ENCODE data around the gene DRC7. TPM values are rescaled to one million over a fixed set of nuclear protein-coding genes. Genes with fewer than 3 reads are reported as not detected.

Gene DRC7
- total RNA-seq, 1 donor from 2014 or later, result not detected

GRCh38 chr16:57692636-57693035 lies 2.0 kb upstream of the DRC7 start:
- DNase-seq (ENCODE audit: extremely low read depth, low read depth, low spot score), result no peak

GRCh38 chr16:57693550-57693949 lies 1.1 kb upstream of the DRC7 start:
- DNase-seq (ENCODE audit: extremely low read depth, low read depth, low spot score), result no peak

- no peak for DNase-seq (ENCODE audit: extremely low read depth, low read depth, low spot score)
These were observed 328 bp upstream of the DRC7 start for GRCh38 chr16:57694231-57694724.

DNA sequence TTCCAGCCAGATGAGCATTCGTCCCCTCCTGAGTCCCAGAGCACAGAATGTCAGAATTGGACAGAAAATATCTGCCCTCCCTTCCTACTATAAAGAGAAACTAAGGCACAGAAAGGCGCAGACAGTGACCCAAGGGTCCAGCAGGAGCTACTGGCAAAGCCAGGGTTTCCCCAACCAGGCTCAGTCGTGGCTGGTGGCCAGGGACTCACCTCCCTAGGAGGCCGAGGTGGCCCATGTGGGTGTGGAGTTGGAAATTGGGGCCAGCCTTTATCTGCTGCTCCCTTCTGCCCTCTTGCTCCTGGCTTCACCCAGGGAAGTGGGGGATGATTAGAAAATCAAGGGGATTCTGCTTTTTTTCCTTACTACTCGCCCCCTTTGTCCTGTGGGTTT lies 1.1 kb downstream of the DRC7 start:
- no peak for DNase-seq (ENCODE audit: extremely low read depth, low read depth, low spot score)

DNA sequence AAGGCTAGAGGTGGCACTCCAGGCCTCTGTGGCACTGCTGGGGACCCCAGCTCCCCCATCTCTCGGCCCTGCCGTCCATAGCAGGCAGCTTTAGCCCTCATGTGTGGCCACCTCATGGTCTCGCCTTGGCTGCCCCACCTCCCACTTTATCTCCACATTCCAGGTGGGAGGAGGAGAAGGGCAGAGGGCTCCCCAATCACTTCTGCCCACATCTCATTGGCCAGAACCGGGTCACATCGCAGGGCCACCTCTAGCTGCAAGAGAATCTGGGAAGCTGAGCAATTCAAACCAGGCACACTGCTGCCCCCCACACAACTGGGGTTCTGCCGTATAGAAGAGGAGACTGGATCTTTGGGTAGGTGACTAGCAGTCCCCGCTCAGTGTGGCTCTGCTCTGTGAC lies 1.6 kb downstream of the DRC7 start:
- DNase-seq (ENCODE audit: extremely low read depth, low read depth, low spot score), result no peak

GRCh38 chr16:57697896-57698537 lies 3.4 kb downstream of the DRC7 start:
- no peak for DNase-seq (ENCODE audit: extremely low read depth, low read depth, low spot score)

DNA sequence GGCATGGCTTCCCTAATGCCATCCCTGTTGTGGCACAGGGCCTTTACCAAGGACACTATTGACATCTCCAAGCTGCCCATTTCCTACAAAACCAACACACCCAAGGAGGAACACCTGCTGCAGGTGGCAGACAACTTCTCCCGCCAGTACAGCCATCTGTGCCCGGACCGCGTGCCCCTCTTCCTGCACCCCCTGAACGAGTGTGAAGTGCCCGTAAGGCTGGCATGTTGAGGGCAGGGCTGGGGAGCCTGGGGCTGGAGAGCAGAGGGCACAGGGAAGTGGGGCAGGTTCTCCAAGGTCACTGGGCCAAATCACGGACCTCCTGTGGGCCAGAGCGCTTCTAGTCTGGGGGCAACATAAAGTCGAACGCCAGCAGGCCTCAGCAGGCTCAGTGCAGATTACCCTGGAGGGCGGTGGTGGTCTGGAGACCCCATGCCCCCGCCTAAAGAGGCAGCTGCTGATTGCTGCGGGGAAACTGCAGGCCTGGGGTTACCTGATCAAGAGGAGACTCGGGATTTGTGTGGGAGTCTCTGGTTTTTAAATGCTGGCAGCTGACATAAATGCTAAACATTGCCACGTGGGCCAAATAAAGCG lies 4.3 kb downstream of the DRC7 start:
- DNase-seq (ENCODE audit: extremely low read depth, low read depth, low spot score), result no peak

GRCh38 chr16:57699481-57699880 lies 4.9 kb downstream of the DRC7 start:
- DNase-seq (ENCODE audit: extremely low read depth, low read depth, low spot score), result no peak

GRCh38 chr16:57699899-57700298 lies 5.3 kb downstream of the DRC7 start:
- no peak for DNase-seq (ENCODE audit: extremely low read depth, low read depth, low spot score)

DNA sequence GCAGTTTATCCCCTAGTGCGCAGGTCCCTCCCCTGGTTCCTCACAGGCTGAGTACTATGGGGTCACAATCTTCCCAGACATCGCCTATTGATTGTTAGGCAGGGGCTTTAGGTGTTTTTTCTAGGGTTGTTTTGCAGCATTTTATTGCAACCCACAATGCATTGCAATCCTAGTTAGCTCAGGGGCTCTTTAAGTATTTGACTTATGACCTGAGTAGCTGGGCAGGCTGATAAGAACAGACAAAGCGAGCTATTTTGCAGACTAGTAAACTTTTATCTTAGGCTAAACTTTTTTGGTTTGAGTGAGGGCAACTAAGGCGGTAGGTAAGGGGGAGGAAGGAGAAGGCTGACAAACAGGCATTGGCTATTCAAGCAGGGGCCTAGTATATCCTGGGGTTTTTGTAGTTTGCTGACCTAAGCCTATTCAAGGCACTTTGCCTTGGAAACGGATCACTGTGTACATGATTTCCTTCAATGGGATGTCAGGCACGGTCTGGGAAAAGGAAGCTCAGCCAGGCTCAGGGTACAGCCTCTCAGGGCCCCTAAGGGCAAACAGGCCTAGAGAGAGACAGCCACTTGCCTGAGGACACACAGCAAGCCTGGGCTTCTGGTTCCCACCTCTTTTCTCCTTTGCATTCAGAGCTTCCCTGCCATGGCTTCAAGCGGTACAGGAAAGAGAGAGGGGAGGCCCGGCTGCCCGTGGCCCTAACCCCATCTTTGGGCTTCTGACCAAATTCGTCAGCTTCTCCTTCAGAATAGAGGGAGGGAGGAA lies 6.4 kb downstream of the DRC7 start:
- no peak for DNase-seq (ENCODE audit: extremely low read depth, low read depth, low spot score)

GRCh38 chr16:57701759-57702371 lies 7.3 kb downstream of the DRC7 start:
- no peak for DNase-seq (ENCODE audit: extremely low read depth, low read depth, low spot score)

GRCh38 chr16:57703416-57704010 lies 8.9 kb downstream of the DRC7 start:
- no peak for DNase-seq (ENCODE audit: extremely low read depth, low read depth, low spot score)

DNA sequence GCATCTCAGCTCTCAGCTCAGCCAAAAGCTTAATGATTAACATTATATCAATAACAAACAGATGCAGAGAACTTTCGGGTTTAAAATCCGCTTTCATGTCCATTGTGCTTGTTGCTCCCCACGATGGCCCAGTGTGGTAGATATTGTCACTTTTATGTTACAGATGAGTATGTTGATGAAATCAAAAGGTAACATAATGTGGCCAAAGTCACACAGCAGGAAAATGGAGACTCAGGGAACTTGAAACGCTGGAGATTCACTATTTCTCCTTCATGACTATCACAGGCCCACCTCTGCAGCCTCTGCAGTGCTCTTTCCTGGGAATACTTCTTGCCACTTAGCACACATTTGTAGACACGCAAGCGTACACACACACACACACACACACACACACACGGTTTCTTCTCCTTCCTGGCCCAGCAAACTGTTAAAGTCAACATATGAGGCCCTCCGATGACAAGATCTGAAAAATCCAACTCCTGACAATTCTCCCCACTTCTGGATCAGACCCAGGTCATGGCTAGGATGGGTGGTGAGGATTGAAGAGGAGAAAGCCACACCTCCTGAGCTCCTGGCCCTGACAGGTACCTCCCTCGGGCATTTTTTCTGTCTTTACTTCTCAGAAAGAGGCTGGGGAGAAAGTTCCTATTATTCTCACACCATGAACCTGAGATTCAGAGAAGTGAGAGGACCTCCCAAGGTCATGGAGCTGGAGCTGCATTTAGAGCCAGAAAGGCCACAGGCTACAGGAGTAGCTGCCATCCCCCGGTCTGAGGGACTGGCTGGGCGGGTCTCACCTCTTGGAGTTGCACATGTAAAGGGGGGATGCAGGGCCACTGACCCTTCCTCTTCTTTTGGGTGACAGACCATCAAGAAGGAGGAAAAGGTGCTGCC lies 9.7 kb downstream of the DRC7 start:
- DNase-seq (ENCODE audit: extremely low read depth, low read depth, low spot score), result no peak

DNA sequence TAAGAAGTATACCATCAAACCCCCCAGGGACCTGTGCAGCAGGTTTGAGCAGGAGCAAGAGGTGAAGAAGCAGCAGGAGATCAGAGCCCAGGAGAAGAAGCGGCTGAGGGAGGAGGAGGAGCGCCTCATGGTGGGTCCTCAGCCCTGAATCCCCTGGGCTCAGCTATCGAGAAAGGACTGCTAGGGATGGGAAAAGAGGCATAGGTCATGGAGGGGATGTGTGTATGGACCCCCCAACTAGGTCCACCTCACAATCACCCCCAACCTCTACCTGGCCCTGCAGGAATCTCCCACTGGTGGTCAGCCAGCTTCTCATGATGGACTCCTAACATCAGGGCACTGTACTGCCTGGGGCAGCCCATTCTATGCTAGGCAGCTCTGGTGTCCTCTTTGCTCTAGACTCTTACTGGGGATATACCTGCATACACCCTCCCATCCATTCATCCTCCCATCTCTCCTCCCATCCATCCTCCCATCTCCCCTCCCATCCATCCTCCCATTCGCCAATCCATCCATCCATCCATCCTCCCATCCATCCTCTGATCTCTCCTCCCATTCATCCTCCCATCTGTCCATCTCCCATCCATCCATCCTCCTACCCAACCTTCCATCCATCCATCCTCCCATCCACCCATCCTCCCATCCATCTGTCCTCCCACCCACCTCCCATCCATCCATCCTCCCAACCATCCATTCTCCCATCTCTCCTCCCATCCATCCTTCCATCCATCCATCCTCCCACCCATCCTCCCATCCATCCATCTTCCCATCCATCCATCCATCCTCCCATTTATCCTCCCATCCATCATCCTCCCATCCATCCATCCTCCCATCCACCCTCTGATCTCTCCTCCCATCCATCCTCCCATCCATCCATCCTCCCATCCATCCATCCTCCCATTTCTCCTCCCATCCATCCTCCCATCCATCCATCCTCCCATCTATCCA lies 10.6 kb downstream of the DRC7 start:
- no peak for DNase-seq (ENCODE audit: extremely low read depth, low read depth, low spot score)

GRCh38 chr16:57706717-57707116 lies 12.1 kb downstream of the DRC7 start:
- DNase-seq (ENCODE audit: extremely low read depth, low read depth, low spot score), result no peak

- no peak for DNase-seq (ENCODE audit: extremely low read depth, low read depth, low spot score)
These were observed 12.7 kb downstream of the DRC7 start for GRCh38 chr16:57707331-57707730.

GRCh38 chr16:57708168-57708567 lies 13.6 kb downstream of the DRC7 start:
- DNase-seq (ENCODE audit: extremely low read depth, low read depth, low spot score), result no peak

DNA sequence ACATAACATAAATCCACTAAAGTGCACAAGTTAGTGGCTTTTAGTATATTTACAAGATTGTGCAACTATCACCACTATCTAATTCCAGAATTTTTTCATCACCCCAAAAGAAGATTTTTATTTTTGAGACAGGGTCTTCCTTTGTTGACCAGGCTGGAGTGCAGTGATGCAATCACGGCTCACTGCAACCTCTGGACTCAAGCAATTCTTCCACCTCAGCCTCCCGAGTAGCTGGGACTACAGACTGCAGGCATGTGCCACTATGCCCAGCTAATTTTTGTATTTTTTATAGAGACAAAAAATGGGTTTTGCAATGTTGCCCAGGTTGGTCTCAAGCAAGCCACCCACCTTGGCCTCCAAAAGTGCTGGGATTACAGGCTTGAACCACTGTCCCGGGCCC lies 15.1 kb downstream of the DRC7 start:
- no peak for DNase-seq (ENCODE audit: extremely low read depth, low read depth, low spot score)

DNA sequence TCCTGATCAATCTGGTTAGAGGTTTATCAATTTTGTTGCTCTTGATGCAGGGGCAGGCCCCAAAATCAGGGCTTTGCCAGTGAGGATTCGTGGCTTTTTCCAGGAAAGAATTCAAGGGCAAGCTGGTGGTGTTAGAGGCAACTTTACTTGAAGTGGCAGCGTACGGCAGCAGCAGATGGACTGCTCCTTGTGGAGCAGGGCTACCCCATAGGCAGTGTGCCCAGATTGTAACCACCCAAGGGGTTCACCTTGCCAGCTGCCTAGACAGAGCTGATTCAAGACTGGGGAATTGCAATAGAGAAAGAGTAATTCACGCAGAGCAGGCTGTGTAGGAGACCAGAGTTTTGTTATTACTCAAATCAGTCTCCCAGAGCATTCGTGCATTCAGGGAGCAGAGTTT lies 16.7 kb downstream of the DRC7 start:
- DNase-seq (ENCODE audit: extremely low read depth, low read depth, low spot score), result no peak

All from glomerular endothelial cell (primary cell).